Panc1 (cell line): ENCODE data around the gene TOGARAM1. TPM values are rescaled to one million over a fixed set of nuclear protein-coding genes. Genes with fewer than 3 reads are reported as not detected.

Experiments used
- ATAC-seq: fragments of 200-7000 bp; cut with Tn5 transposase; 2 replicates; pipeline ENCODE4 v1.9.1; 2020; ENCODE audit warnings: mild to moderate bottlenecking, moderate library complexity
- BruUV-seq: library from RNA; stranded (reverse); fragments of 400-500 nt; replicated peaks from 2 replicates; lab custom pipeline; 2021; lab: Mats Ljungman, UMichigan
- CTCF ChIA-PET: fragments of 300-600 bp; sonication (Branson Sonifier 250); formaldehyde crosslinking; loops from one replicate; lab custom pipeline; 2022; ENCODE audit warnings: antibody characterized with exemption; lab: Charles Lee
- POLR2A ChIA-PET: fragments of 300-600 bp; sonication (Branson Sonifier 250); formaldehyde crosslinking; loops from one replicate; lab custom pipeline; 2022; ENCODE audit warnings: antibody characterized with exemption; lab: Charles Lee
- DNase-seq: peaks from one replicate; pipeline ENCODE4 v3.0.0-alpha.2; 2010; ENCODE audit warnings: low read depth, low spot score
- H3K27ac ChIP-seq: 2 replicates; pipeline ENCODE4 v1.5.1; 2011; ENCODE audit warnings: mild to moderate bottlenecking, low read length, inconsistent platforms
- H3K27me3 ChIP-seq: fragments of 200-500 bp; sonication (Bioruptor generic); 2 replicates; pipeline ENCODE4 v1.6.0; 2014; ENCODE audit warnings: low read length, inconsistent platforms; ENCODE audit not compliant: control insufficient read depth, insufficient read depth
- H3K36me3 ChIP-seq: fragments of 200-500 bp; sonication (Bioruptor generic); 2 replicates; pipeline ENCODE4 v1.5.1; 2014; ENCODE audit warnings: inconsistent platforms, mild to moderate bottlenecking, low read length, moderate library complexity; ENCODE audit not compliant: control insufficient read depth, insufficient read depth
- H3K4me1 ChIP-seq: 2 replicates; pipeline ENCODE4 v1.5.1; 2011; ENCODE audit warnings: inconsistent platforms, mild to moderate bottlenecking, low read length, moderate library complexity; ENCODE audit not compliant: control insufficient read depth, insufficient read depth
- H3K4me3 ChIP-seq, 2 experiments: 2 replicates each; pipeline ENCODE4 v1.5.1; 2011 to 2012; ENCODE audit warnings: low read depth in 2 of 2, low read length in 2 of 2, mild to moderate bottlenecking in 2 of 2, inconsistent platforms in 1 of 2, moderate library complexity in 1 of 2
- H3K9me3 ChIP-seq: fragments of 200-500 bp; sonication (Bioruptor generic); 2 replicates; pipeline ENCODE4 v1.5.1; 2014; ENCODE audit warnings: low read depth, mild to moderate bottlenecking, inconsistent platforms, low read length, moderate library complexity; ENCODE audit not compliant: control insufficient read depth, insufficient read depth
- CTCF ChIP-seq: fragments of 450-650 bp; IDR thresholded peaks from 2 replicates; pipeline ENCODE4 v1.5.1; 2017; ENCODE audit warnings: mild to moderate bottlenecking
- POLR2AphosphoS5 ChIP-seq: IDR thresholded peaks from 2 replicates; pipeline ENCODE4 v1.6.1; 2012; ENCODE audit warnings: mild to moderate bottlenecking, low read depth, low read length, moderate library complexity
- REST ChIP-seq, 2 experiments: IDR thresholded peaks; 2 replicates each; pipeline ENCODE4 v1.6.1; 2011 to 2012; ENCODE audit warnings: low read depth in 2 of 2, control low read depth in 1 of 2, low read length in 1 of 2, mild to moderate bottlenecking in 1 of 2, moderate library complexity in 1 of 2; ENCODE audit not compliant: insufficient read depth in 1 of 2
- SIN3A ChIP-seq: IDR thresholded peaks from 2 replicates; pipeline ENCODE4 v1.6.1; 2012; ENCODE audit warnings: low read depth, mild to moderate bottlenecking, low read length, moderate library complexity, borderline replicate concordance; ENCODE audit not compliant: insufficient read depth
- TCF7L2 ChIP-seq: IDR thresholded peaks from 2 replicates; pipeline ENCODE4 v1.6.1; 2011; ENCODE audit warnings: mild to moderate bottlenecking, low read depth, low read length, inconsistent platforms
- in situ Hi-C: cut with HindIII; loops from 2 replicates; pipeline ENCODE4 v1.10.0; 2016; ENCODE audit warnings: low sequenced_read_pairs, low pct_unique_long_range_greater_than_20kb
- intact Hi-C: fragments of 100-400 bp; cut with micrococcal nuclease; formaldehyde crosslinking; loops from one replicate; pipeline ENCODE4 v1.10.0; 2022; ENCODE audit not compliant: unreplicated experiment
- total RNA-seq: library from RNA; stranded (reverse); gene quantifications from one replicate; pipeline ENCODE4 v1.2.1, GENCODE V29; 2021; ENCODE audit not compliant: unreplicated experiment

The TOGARAM1 gene
- total RNA-seq, 1 experiment from 2014 or later, result 11.6 TPM

- no peak overlapping the region for H3K27ac ChIP-seq
- DNase-seq (no peak), ATAC-seq (no peak)
- H3K4me1 ChIP-seq, result no peaks in the 10 kb centered on the region
- BruUV-seq, result no TSS peak
- no peak overlapping the region for H3K4me3 ChIP-seq
- intact Hi-C loops (no loop called here), in situ Hi-C loops (no loop called here)
- ChIA-PET POLR2A (interaction anchor here (0.6 kb wide), 1 partner anchor 13 kb away, joined by 7 read pairs; no protein-coding TSS in a partner anchor), CTCF (no interaction called here)
- TF ChIP-seq CTCF (no peak), POLR2AphosphoS5 (no peak), SIN3A (no peak), REST (IDR thresholded peaks at IDR 0.05; ENCODE audit: insufficient read depth in 1 of 2, low read depth in 2 of 2, low read length in 1 of 2) (no peak), TCF7L2 (no peak)
- no peaks in the 10 kb centered on the region for H3K9me3 ChIP-seq
- H3K36me3 ChIP-seq, result no peaks in the 10 kb centered on the region
- no peaks in the 10 kb centered on the region for H3K27me3 ChIP-seq
Observed at GRCh38 chr14:45065540-45065939, 103.5 kb downstream of the TOGARAM1 start.

- no peak for DNase-seq
- Histone ChIP-seq H3K9me3 (no peaks in the 10 kb centered on the region), H3K27ac (no peak overlapping the region), H3K27me3 (no peaks in the 10 kb centered on the region), H3K4me1 (no peaks in the 10 kb centered on the region), H3K36me3 (no peaks in the 10 kb centered on the region), H3K4me3 (no peak overlapping the region)
- no peak for TF ChIP-seq POLR2AphosphoS5
- no peak for TF ChIP-seq CTCF
- TF ChIP-seq TCF7L2, result no peak
- TF ChIP-seq SIN3A, result no peak
- no peak for TF ChIP-seq REST (IDR thresholded peaks at IDR 0.05; ENCODE audit: insufficient read depth in 1 of 2, low read depth in 2 of 2, low read length in 1 of 2)
- no peak for ATAC-seq
- in situ Hi-C loops (no loop called here), intact Hi-C loops (no loop called here)
- ChIA-PET CTCF (no interaction called here), POLR2A (no interaction called here)
- no TSS peak for BruUV-seq
Observed at GRCh38 chr14:45065956-45066355, 104.0 kb downstream of the TOGARAM1 start.
